Kidney (tissue), 14 donors: ENCODE data around the gene GSK3A. TPM values are rescaled to one million over a fixed set of nuclear protein-coding genes. Genes with fewer than 3 reads are reported as not detected.
A peak's percentile ranks its signal among the peaks of the same experiment; 100 is the strongest.

Experiments used
- DNase-seq, 5 donors: peaks; one replicate each; pipeline ENCODE4 v3.0.0-alpha.2; 2013 to 2020
- FAIRE-seq: peaks from 2 replicates; lab custom pipeline; 2012; peaks lifted over from hg19 to GRCh38; lab: Jason Lieb, UNC
- H3K27ac ChIP-seq, 2 donors: one replicate each; pipeline ENCODE4 v1.7.0; 2013; ENCODE audit warnings: low read depth in 2 of 2, low read length in 2 of 2, inconsistent platforms in 1 of 2
- H3K27me3 ChIP-seq: one replicate; pipeline ENCODE4 v1.7.1; 2013; ENCODE audit warnings: low read length, inconsistent platforms; ENCODE audit not compliant: control insufficient read depth, insufficient read depth
- H3K36me3 ChIP-seq, 3 donors: one replicate each; pipeline versions ENCODE4 v1.7.0 to v1.7.1; 2013; ENCODE audit warnings: low read length in 3 of 3, control low read depth in 1 of 3, inconsistent platforms in 1 of 3; ENCODE audit not compliant: insufficient read depth in 3 of 3, control insufficient read depth in 2 of 3
- H3K4me1 ChIP-seq, 3 donors: one replicate each; pipeline versions ENCODE4 v1.7.0 to v1.7.1; 2013; ENCODE audit warnings: low read length in 3 of 3, inconsistent platforms in 1 of 3, low read depth in 1 of 3; ENCODE audit not compliant: control insufficient read depth in 2 of 3, insufficient read depth in 2 of 3
- H3K4me3 ChIP-seq, 3 donors: one replicate each; pipeline versions ENCODE4 v1.7.0 to v1.8.1; 2013; ENCODE audit warnings: low read length in 3 of 3, control low read depth in 1 of 3, inconsistent platforms in 1 of 3
- H3K9ac ChIP-seq, 3 donors: one replicate each; pipeline versions ENCODE4 v1.7.0 to v1.7.1; 2013; ENCODE audit warnings: low read length in 3 of 3, control low read depth in 1 of 3, inconsistent platforms in 1 of 3
- H3K9me3 ChIP-seq, 3 donors: one replicate each; pipeline versions ENCODE4 v1.7.0 to v1.7.1; 2013; ENCODE audit warnings: low read length in 3 of 3, control low read depth in 1 of 3, inconsistent platforms in 1 of 3; ENCODE audit not compliant: control insufficient read depth in 2 of 3, insufficient read depth in 1 of 3
- intact Hi-C: fragments of 100-400 bp; cut with DNase I; formaldehyde crosslinking; loops from one replicate; pipeline ENCODE4 v1.11.1; 2022
- polyA plus RNA-seq: library from polyadenylated mRNA; stranded (reverse); fragments of 350-450 nt; fragmentation: Illumina TruSeq; extraction: RNeasy Lipid Tissue Mini Kit (QIAGEN cat#74804); gene quantifications from one replicate; pipeline ENCODE4 v1.2.3, GENCODE V29; 2014; ENCODE audit warnings: low read depth, low replicate concordance; ENCODE audit not compliant: insufficient read depth
- total RNA-seq: library from RNA; stranded (reverse); fragmentation: NEBNext Ultra II Directional; extraction: Animal tissue kit (Norgen Biotek cat#: 25700); gene quantifications from one replicate; pipeline ENCODE4 v1.2.1, GENCODE V29; 2021
- TF ChIP-seq, protein P1 (sequence below): IDR thresholded peaks from 3 replicates; pipeline ENCODE4 v1.5.1; 2012; ENCODE audit warnings: mild to moderate bottlenecking, moderate library complexity, borderline replicate concordance; ENCODE audit not compliant: insufficient read depth; ENCODE audit errors: extremely low read depth
- donor health status: control.
- donor health status: control.
- donor health status: control.
- donor health status: control.
- donor health status: control.
- donor health status: DM: yes; HTN: yes; CAD: no.
- donor health status: Normal renal cell carcinoma (clear cell type).

Gene GSK3A
- total and polyA plus RNA-seq, 2 donors from 2014 or later = 39.2 to 57.3 TPM

DNA sequence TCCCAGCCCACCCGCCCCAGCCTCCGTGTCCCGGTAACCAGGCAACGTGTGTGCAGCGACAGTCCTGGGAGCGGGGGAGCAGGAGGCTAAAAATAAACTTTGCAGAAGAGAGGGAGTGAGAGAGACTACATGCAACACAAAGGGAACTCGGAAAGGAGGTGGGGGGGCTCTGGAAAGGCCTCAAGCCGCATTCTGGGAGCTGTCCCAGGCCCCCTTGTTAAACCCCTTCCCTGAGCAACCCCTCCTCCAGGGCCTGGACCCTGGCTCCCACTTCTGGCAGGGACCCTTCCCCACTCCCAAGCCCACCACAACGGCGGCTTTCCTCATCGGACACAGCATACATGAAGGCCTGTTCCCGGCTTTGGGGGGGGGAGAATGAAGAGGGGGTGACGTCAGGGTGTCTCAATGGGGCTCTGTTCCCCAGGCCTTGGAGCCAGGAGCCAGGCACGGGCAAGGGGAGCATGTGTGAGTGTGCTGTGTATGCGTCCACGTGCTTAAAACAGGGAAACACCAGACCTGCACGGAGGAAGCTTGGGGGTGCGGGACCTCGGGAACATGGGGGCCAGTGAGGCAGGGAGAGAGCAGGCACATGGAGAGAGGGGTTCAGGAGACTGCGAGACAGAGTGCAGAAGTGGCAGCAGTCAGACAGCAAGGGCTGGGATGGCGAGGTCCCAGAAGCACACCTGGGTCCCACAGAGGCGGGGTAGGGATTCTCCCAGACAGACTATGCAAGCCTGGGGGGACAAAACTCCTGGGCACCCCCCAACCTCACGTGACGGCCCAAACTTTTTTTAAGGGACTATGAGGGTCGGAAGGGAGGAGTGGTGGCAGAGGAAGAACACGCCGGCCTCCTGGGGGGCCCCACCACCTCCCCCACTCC lies 10.2 kb upstream of the GSK3A start:
- DNase-seq (peak; percentile 73 to 93 (median 80)), FAIRE-seq (no peak)

DNA sequence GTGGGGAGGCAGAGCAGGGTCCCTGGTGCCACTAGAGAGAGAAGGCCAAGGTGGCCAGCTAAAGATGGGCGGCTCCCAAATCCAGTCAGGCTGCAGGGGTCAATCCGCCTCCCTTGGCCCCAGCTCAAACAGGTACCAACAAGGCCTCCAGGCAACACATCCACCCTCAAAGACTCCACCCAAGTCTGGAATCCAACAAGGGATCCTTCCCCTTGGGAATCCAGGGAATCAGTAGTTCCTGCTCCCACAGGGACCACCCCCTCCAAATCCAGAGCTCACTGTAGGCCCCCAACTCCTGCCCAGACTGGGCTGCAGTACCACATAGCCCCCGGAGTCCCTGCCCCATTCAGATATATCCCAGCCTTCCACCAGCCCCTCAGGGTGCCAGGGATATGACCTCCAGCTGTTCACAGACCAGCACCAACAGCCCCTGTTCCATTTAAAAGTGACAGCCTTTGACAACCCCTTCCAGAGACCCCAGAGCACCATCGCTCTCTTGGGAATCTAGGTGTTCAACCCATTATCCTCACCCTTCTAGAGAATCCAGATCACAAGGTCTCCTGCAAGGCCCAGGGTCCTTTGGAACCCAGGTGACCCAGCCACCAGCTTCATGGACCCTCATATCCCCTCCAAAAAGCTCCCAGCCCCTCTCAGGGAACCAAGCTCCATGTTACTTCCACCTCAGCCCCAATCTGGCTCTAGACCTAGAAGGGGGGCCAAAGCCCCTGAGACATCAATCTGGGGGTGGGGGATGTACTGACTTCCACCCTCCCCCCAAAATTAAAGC lies 9.4 kb upstream of the GSK3A start:
- Histone ChIP-seq H3K9me3 (no peaks in the 10 kb centered on the region), H3K27ac (peak overlapping the region; percentile 69 to 71), H3K4me1 (peaks cover 0 to 23% (median 20%) of the 10 kb centered on the region in 3 donors), H3K36me3 (peaks cover 0 to 20% (median 3%) of the 10 kb centered on the region in 3 donors), H3K27me3 (no peaks in the 10 kb centered on the region), H3K4me3 (peak overlapping the region; percentile 21 to 52 (median 42)), H3K9ac (peak overlapping the region in 1 of 3 donors; percentile 46)
- DNase-seq (peak in 1 of 5 donors; percentile 63), FAIRE-seq (no peak)
- TF ChIP-seq, protein P1, sequence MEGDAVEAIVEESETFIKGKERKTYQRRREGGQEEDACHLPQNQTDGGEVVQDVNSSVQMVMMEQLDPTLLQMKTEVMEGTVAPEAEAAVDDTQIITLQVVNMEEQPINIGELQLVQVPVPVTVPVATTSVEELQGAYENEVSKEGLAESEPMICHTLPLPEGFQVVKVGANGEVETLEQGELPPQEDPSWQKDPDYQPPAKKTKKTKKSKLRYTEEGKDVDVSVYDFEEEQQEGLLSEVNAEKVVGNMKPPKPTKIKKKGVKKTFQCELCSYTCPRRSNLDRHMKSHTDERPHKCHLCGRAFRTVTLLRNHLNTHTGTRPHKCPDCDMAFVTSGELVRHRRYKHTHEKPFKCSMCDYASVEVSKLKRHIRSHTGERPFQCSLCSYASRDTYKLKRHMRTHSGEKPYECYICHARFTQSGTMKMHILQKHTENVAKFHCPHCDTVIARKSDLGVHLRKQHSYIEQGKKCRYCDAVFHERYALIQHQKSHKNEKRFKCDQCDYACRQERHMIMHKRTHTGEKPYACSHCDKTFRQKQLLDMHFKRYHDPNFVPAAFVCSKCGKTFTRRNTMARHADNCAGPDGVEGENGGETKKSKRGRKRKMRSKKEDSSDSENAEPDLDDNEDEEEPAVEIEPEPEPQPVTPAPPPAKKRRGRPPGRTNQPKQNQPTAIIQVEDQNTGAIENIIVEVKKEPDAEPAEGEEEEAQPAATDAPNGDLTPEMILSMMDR = no peak
- intact Hi-C loops = no loop called here

More for the DNA sequence above, 10.2 kb upstream of the GSK3A start:
- peak overlapping the region; percentile 89 to 91 for H3K27ac ChIP-seq
- TF ChIP-seq, protein P1 = no peak
- peak overlapping the region; percentile 73 to 88 (median 85) for H3K4me3 ChIP-seq
- H3K36me3 ChIP-seq = peaks cover 0 to 20% (median 3%) of the 10 kb centered on the region in 3 donors
- intact Hi-C loops = no loop called here
- peaks cover 0 to 23% (median 20%) of the 10 kb centered on the region in 3 donors for H3K4me1 ChIP-seq
- H3K27me3 ChIP-seq = no peaks in the 10 kb centered on the region
- H3K9me3 ChIP-seq = no peaks in the 10 kb centered on the region
- peak overlapping the region; percentile 61 to 89 (median 88) for H3K9ac ChIP-seq

DNA sequence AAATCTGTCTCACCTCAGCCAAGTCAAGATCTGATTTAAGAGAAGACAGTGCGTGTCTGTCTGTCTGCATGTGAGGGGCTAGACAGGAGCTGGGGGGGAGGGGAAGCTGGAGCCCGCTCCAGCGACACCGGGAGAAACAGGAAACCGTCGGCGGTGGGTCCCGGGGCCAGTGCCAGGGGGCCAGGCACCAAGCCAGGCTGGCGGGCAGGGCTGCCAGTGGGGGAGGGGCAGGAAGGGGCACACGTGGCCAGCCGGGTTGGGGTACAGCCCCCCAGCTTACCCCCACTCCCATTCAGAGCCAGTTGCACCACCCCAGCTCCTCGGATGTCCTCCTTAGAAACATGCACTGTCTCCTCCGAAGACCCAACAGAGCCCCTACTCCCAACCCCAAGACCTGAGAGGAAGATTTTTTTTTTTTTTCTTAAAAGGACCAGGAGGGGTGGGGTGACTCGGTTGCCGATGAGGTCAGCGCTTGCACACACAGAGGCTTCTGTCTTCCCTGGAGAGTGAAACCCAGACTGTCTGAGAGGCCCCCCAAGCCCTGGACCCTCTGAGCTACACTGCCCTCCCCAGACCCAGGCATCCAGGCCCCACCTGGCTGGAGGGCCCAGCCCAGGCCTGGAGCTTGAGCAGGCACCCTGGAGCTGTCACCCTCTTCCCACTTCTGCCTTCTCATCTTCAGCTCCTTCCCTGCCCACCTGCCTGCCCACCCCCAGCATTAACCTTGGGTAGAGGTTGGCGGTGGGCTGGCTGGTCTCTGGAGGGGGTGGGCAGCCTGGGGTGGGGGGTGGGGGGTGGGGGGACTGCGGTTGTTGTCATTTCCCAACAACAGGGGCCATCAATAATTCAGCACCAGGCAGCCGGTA lies 8.5 kb upstream of the GSK3A start:
- no peaks in the 10 kb centered on the region for H3K27me3 ChIP-seq
- no peak overlapping the region for H3K4me3 ChIP-seq
- TF ChIP-seq, protein P1 = no peak
- peak overlapping the region; percentile 28 to 74 for H3K27ac ChIP-seq
- H3K4me1 ChIP-seq = peaks cover 0 to 26% (median 14%) of the 10 kb centered on the region in 3 donors
- H3K36me3 ChIP-seq = peaks cover 0 to 20% (median 3%) of the 10 kb centered on the region in 3 donors
- intact Hi-C loops = no loop called here
- peak overlapping the region in 1 of 3 donors; percentile 40 for H3K9ac ChIP-seq
- FAIRE-seq (no peak), DNase-seq (peak in 3 of 5 donors; percentile 35 to 81 (median 73))
- H3K9me3 ChIP-seq = no peaks in the 10 kb centered on the region
